Activated naive CD4-positive, alpha-beta T cell treated with anti-CD3 and anti-CD28 coated beads, Interleukin-2, amount 10 ng/mL, durations not matched to agents 7 days and 5 days (primary cell): ENCODE measurements around the gene UGT1A5.

ENCODE experiments used
- CTCF ChIA-PET: fragments of 350-600 bp; sonication (Branson Sonifier 250); formaldehyde crosslinking; loops from one replicate; lab custom pipeline; 2021; ENCODE audit warnings: antibody characterized with exemption; lab: Charles Lee
- DNase-seq: peaks from one replicate; pipeline ENCODE4 v3.0.0-alpha.2; 2020
- H3K27ac Mint-ChIP-seq: one replicate; pipeline ENCODE4 v1.8.0; 2021; ENCODE audit warnings: mild to moderate bottlenecking, moderate library complexity, mixed read lengths
- H3K27me3 Mint-ChIP-seq: one replicate; pipeline ENCODE4 v1.8.0; 2021; ENCODE audit warnings: mild to moderate bottlenecking, mixed read lengths
- H3K36me3 Mint-ChIP-seq: one replicate; pipeline ENCODE4 v1.8.0; 2021; ENCODE audit warnings: mixed read lengths
- H3K4me1 Mint-ChIP-seq: one replicate; pipeline ENCODE4 v1.8.0; 2021; ENCODE audit warnings: mixed read lengths
- H3K4me3 Mint-ChIP-seq: one replicate; pipeline ENCODE4 v1.8.0; 2021; ENCODE audit warnings: mild to moderate bottlenecking, moderate library complexity, mixed read lengths
- H3K9me3 Mint-ChIP-seq: one replicate; pipeline ENCODE4 v1.8.0; 2021; ENCODE audit warnings: mixed read lengths

Gene UGT1A5

DNA sequence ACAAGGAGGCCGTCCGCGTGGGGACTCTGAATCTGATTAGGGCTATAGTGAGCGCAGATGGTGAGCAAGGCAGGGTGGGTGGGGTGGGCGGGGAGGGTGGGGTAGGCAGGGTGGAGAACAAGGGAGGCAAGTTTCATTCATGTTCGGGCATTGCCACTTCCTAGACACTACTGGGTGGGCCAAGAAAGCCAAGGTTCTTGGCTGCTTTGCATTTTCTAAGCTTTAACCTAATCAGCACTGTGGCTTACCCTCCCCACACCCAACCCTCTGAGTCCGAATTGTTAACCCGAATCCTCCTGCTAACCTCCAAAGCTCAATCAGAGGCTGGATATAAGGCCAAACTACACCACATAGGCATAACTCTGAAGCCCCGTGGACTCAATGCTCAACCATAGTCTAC lies 83.5 kb downstream of the UGT1A5 start:
- CTCF ChIA-PET, result no interaction called here
- H3K4me1 Mint-ChIP-seq, result no peaks in the 10 kb centered on the region
- no peak overlapping the region for H3K27ac Mint-ChIP-seq
- H3K27me3 Mint-ChIP-seq, result peaks cover 6% of the 10 kb centered on the region
- no peak for DNase-seq
- no peaks in the 10 kb centered on the region for H3K9me3 Mint-ChIP-seq
- H3K4me3 Mint-ChIP-seq, result no peak overlapping the region
- no peaks in the 10 kb centered on the region for H3K36me3 Mint-ChIP-seq

DNA sequence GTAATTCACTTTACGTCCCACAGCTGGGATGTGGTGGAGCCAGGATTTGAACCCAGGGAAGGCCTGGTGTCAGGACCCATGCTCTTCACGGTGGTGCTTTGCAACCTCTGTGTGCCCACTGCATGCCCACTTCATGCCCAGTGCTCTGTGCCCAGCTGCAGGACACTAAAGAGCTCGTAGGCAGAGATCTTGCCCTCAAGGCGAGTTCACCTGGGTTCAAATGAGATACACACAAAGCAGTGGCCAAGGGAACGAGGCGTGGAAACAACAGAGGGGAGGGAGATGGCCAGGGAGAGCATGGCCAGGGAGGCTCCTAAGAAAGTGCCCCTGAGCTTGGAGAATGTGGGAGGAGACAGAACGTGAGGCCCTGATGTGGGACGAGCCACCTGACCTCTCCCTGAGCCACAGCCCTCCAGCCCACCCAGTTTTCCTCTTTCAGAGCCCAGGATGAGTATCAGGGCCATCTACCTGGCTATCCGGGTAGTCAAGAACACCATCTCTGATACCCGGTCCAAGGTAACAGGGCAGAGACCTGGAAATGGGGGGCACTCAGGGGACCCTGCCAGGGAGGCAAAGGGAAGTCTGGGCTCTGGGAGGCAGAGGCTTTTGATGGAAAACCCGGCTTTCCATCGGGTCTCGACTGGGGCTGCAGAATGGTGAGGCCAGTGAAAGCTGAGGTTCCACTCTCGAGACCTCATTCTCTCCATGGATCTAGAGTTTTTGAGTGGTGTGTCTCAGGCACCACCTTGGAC lies 85.8 kb downstream of the UGT1A5 start:
- H3K27me3 Mint-ChIP-seq, result peaks cover 15% of the 10 kb centered on the region
- H3K4me3 Mint-ChIP-seq, result no peak overlapping the region
- CTCF ChIA-PET, result no interaction called here
- H3K4me1 Mint-ChIP-seq, result no peaks in the 10 kb centered on the region
- no peaks in the 10 kb centered on the region for H3K36me3 Mint-ChIP-seq
- H3K9me3 Mint-ChIP-seq, result no peaks in the 10 kb centered on the region
- no peak overlapping the region for H3K27ac Mint-ChIP-seq
- DNase-seq, result no peak

DNA sequence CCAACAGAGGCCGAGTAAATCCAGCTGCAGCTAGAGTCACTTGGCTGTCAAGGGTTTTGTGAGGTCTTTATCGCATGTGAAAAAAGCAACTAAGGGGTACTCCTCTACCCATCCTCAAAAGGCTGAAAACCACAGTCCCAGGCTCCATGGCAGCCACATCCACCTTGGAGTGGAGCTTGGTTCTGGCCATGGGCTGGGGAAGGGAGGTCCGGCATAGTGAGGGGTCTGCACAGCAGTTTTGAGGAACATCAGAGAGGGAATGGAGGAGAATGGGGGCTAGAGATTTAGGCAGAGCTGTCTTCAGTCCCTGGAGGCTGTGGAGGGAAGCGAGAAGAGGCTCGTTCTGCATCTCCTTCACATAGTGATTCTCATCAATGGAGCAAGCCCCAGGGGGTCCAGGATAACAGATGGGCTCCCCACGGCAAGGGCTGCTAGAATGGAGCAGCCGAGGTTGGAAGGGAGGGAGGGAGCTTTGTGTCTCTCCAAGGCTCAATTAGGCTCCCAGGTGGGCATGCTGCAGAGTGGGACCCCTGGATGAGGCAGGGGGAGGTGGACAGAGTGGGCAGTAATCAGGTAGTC lies 86.5 kb downstream of the UGT1A5 start:
- no peaks in the 10 kb centered on the region for H3K9me3 Mint-ChIP-seq
- H3K4me3 Mint-ChIP-seq, result no peak overlapping the region
- H3K27ac Mint-ChIP-seq, result no peak overlapping the region
- H3K36me3 Mint-ChIP-seq, result no peaks in the 10 kb centered on the region
- peak; percentile 9 for DNase-seq
- H3K27me3 Mint-ChIP-seq, result peaks cover 21% of the 10 kb centered on the region
- CTCF ChIA-PET, result no interaction called here
- H3K4me1 Mint-ChIP-seq, result no peaks in the 10 kb centered on the region

DNA sequence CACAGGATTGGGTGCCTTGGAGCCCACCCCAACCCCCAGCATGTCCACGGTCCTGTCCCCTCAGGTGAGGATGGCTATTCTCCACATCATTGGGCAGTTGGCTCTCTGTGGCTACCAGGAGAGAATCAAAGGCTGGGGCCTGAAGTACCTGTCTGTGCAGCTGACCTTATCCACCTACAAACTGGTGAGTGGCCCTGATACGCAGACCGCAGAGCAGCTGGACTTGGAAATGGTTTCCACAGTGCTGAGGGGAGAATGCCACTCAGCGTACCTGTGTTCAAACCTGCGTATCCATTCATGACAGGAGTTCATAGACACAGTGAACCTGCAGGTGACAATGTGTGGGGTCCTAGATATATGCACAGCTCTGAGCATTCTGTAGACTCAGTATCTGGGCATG lies 87.0 kb downstream of the UGT1A5 start:
- H3K36me3 Mint-ChIP-seq, result no peaks in the 10 kb centered on the region
- peak; percentile 2 for DNase-seq
- CTCF ChIA-PET, result no interaction called here
- peaks cover 27% of the 10 kb centered on the region for H3K27me3 Mint-ChIP-seq
- no peaks in the 10 kb centered on the region for H3K9me3 Mint-ChIP-seq
- no peak overlapping the region for H3K4me3 Mint-ChIP-seq
- no peaks in the 10 kb centered on the region for H3K4me1 Mint-ChIP-seq
- no peak overlapping the region for H3K27ac Mint-ChIP-seq

DNA sequence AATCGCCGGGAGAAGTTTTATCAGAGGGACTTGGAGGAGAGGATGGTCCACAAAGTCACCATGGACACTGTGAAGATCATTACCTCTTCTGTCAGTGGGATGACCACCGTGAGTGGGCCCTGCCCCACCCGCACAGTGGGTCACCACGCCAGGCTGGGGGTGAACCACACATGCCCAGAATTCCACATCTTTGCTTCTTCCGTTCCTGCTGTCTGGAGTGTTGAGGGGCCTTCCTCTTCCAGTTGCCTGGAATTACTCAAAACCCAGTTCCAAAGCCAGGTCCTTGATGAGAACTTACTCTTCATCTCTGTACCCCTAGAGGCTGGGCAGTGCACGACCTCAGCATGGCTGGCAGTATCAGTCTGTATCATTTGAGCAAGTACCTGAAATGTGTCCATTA lies 87.5 kb downstream of the UGT1A5 start:
- H3K4me1 Mint-ChIP-seq, result no peaks in the 10 kb centered on the region
- CTCF ChIA-PET, result no interaction called here

DNA sequence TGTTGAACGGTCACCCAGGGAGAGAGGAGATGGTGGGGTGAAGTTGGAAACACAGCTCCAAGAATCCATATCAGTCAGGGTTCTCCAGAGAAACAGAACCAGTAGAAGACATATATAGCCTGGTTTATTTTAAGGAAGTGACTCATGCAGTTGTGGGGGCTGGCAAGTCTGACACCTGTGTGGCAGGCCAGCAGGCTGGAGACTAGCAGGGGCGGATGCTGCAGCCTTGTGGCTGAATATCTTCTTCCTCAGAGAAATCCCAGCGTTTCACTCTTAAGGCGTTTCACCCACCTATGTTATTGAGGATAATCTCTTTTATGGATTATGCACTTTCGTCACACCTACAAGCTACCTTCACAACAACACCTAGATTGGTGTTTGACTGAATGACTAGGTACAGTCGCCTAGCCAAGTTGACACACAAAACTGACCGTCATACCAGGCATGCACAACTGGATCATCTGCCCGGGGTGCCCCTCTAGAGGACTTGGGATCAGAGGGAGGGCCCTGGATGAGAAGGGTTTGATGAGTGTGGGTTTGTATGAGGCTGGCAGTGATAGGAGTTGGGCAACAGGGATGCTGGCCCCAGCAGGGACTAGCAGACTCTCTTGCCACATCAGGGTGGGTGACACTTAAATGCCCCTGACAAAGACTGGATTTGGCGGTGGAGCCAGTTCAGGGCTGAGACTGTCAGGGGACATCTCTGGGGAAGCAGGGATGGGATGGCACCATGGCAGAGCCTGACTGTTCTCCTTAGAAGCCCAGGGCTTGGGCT lies 88.8 kb downstream of the UGT1A5 start:
- DNase-seq, result peak; percentile 34
- peaks cover 32% of the 10 kb centered on the region for H3K27me3 Mint-ChIP-seq
- no peaks in the 10 kb centered on the region for H3K36me3 Mint-ChIP-seq
- H3K4me1 Mint-ChIP-seq, result no peaks in the 10 kb centered on the region
- no peak overlapping the region for H3K27ac Mint-ChIP-seq
- CTCF ChIA-PET, result no interaction called here
- no peak overlapping the region for H3K4me3 Mint-ChIP-seq
- no peaks in the 10 kb centered on the region for H3K9me3 Mint-ChIP-seq

More for the DNA sequence above, 87.5 kb downstream of the UGT1A5 start:
- no peaks in the 10 kb centered on the region for H3K9me3 Mint-ChIP-seq
- H3K27me3 Mint-ChIP-seq, result peaks cover 32% of the 10 kb centered on the region
- no peak overlapping the region for H3K4me3 Mint-ChIP-seq
- DNase-seq, result peak; percentile 2
- no peak overlapping the region for H3K27ac Mint-ChIP-seq
- no peaks in the 10 kb centered on the region for H3K36me3 Mint-ChIP-seq

DNA sequence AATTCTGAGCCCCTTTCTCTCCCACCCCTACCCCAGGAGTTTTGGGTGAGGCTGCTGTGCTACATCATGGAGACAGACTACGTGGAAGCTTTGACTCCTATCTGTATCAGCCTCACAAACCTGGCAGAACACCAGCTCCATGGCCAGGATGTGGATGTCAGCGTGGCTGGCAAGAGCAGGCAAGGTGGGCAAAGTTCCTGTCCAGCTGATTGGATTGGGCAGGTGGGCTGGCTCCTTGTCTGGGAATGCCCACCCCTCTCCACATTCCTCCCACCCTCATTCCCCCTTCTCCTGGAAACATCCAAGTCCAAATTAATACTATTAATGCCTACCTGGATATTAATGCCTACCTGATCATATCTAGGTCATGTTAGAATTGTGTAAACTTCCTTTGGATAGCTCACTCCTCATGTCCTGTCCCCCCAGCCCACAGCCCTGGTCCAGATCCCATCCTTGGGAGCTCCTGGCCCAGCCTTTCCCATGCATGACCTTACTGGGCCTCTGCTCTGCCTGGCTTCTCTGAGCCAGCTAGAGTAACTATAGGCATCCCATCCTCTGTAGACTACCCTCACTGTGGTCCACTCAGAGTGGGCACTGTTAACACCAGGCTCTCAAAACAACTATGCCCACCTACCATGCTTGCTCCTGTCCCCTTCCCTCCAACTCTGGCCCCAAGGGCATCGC lies 89.6 kb downstream of the UGT1A5 start:
- no peak overlapping the region for H3K4me3 Mint-ChIP-seq
- H3K9me3 Mint-ChIP-seq, result no peaks in the 10 kb centered on the region
- no peaks in the 10 kb centered on the region for H3K4me1 Mint-ChIP-seq
- H3K27ac Mint-ChIP-seq, result no peak overlapping the region
- DNase-seq, result peak; percentile 8
- CTCF ChIA-PET, result no interaction called here
- peaks cover 32% of the 10 kb centered on the region for H3K27me3 Mint-ChIP-seq
- H3K36me3 Mint-ChIP-seq, result no peaks in the 10 kb centered on the region

DNA sequence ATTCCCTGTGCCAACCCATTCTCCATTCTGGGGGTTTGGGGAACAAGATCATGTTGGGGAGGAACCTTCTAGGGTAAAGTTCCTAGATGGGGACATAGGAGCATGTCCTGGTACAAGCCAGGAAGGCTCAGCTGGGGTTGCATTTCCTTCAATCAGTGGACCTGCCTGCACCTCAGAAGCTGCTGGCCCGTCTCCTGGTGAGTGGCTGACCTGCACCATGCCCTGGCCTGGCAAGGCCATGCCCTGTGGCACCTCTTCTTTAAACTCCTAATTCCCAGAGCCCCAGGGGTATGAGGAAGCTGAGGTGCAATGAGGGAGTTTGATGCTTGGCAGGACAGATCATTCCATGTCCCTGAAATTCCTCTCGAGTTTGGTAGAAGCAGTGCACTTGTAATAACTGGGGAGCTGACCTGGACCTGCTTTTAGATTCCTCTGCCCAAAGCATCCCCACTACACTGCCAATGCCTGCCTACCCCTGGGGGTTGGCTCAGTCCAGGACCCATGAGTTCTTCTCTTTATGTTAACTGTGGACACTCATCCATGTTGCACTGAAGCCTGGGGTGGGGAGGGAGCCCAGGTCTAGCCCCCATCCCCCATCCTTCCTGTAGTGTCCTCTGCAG lies 90.7 kb downstream of the UGT1A5 start:
- Mint-ChIP-seq H3K4me3 (no peak overlapping the region), H3K9me3 (no peaks in the 10 kb centered on the region), H3K4me1 (no peaks in the 10 kb centered on the region), H3K27ac (no peak overlapping the region), H3K27me3 (peaks cover 32% of the 10 kb centered on the region), H3K36me3 (no peaks in the 10 kb centered on the region)
- DNase-seq, result peak; percentile 7
- CTCF ChIA-PET, result no interaction called here

DNA sequence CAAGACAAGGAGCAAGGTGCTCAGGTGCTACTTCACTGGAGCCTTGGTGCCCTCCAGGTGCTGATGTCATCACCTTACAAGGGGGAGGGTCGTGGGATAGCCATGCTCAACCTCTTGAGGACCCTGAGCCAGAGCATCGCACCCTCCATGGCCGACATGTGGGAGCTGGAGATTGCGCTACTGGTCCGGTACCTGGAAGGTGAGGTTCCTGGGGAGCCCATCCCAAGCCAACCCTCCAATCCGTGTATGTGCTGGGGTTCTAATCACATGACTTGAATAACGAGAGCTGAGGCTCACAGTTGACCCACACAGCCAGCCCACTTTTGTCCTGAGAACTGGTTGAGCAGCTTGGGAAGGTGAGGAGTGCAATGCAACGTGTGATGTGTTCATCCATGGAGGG lies 91.3 kb downstream of the UGT1A5 start:
- H3K4me1 Mint-ChIP-seq, result no peaks in the 10 kb centered on the region
- H3K36me3 Mint-ChIP-seq, result no peaks in the 10 kb centered on the region
- peaks cover 29% of the 10 kb centered on the region for H3K27me3 Mint-ChIP-seq
- DNase-seq, result peak; percentile 8
- H3K27ac Mint-ChIP-seq, result no peak overlapping the region
- no peaks in the 10 kb centered on the region for H3K9me3 Mint-ChIP-seq
- no peak overlapping the region for H3K4me3 Mint-ChIP-seq
- CTCF ChIA-PET, result no interaction called here

DNA sequence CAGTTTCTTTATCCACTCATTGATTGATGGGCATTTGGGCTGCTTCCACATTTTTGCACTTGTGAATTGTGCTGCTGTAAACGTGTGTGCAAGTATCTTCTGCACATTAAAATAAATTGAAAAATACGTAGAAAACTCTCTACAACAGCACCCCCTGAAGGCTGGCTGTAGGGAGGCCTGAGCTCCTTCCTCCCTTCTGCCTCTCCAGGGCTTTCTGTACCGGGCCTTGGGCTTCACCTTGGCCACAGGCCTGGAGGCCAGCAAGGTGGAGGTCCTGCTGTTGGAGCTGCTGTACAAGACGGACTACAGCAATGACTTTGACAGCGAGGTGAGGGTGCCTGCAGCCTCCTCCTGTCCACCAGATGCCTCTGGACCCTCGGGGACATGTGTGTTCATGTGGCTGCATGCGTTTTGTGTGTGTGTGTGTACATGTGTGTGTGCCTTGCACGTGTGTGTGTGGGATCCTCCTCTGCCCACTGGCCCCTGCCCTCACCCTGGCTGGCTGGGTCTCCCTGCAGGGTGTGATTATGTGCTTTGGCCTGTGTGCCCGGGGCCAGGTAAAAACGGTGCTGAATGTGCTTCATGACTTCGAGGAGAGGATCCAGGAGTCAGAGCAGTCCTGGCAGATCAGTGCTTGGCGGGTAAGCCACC lies 94.6 kb downstream of the UGT1A5 start:
- CTCF ChIA-PET, result no interaction called here
- Mint-ChIP-seq H3K36me3 (no peaks in the 10 kb centered on the region), H3K27ac (no peak overlapping the region), H3K4me3 (no peak overlapping the region), H3K9me3 (no peaks in the 10 kb centered on the region), H3K27me3 (peaks cover 40% of the 10 kb centered on the region), H3K4me1 (no peaks in the 10 kb centered on the region)
- peak; percentile 15 for DNase-seq

DNA sequence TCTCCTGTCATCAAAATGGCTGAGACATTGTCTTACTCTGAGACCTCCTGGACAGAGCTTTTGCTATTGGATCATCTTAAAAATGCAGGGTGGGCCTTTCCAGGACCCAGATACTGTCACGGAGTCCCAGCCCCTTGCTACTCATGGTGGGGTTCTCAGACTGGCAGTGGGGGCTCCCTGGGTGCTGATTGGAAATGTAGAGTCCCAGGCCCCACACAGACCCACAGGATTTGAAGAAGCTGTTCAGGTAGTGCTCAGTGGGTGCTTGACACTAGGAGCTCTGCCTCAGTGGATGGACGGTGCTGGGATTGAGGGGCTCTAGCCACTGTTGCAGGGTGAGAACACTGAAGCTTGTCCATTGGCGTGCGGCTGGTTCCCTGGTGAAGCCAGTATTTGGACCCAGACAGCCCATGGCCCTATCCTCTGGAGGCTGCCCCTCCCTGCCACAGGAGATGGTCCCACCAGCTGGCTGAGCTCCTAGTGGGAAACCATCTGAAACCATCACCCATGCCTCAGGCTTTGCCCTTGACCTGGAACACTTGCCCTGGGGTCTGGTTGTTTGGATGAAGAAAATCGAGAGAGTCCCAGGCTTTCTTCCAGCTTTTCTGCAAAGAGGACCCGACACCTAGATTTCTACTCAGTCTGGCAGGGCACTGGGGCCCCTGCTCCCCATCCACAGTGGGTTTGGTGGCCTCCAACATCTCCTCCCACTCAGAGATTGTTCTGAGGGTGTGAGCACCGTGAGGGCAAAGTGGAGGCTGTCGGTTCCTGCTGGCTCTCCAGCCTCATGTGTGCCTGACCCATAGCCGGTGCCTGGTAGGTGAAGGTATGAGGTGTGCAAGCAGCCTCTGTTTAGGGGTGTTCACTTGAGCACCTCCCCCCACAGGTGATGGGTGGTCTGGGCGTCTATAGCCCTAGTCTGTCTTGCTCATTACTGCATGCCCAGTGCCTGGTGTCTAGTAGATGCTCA lies 95.5 kb downstream of the UGT1A5 start:
- no peak overlapping the region for H3K27ac Mint-ChIP-seq
- no peaks in the 10 kb centered on the region for H3K4me1 Mint-ChIP-seq
- no peaks in the 10 kb centered on the region for H3K36me3 Mint-ChIP-seq
- H3K9me3 Mint-ChIP-seq, result no peaks in the 10 kb centered on the region
- peaks cover 34% of the 10 kb centered on the region for H3K27me3 Mint-ChIP-seq
- CTCF ChIA-PET, result no interaction called here
- H3K4me3 Mint-ChIP-seq, result no peak overlapping the region
- peak; percentile 6 for DNase-seq

DNA sequence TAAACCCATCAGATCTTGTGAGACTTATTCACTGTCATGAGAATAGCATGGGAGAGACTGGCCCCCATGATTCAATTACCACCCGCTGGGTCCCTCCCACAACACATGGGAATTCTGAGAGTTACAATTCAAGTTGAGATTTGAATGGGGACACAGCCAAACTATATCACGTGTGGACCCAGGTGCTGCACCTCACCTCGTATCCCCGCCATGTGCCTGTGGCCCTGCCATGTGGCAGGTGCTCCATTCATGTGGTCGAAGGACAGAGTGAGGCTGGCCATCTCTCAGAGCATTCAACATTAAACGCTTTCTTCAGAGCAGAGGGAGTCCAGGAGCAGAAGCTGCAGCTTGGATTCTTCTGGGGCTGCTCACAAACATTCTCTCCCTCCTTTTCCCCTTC lies 97.7 kb downstream of the UGT1A5 start:
- Mint-ChIP-seq H3K27me3 (peaks cover 31% of the 10 kb centered on the region), H3K4me1 (no peaks in the 10 kb centered on the region), H3K36me3 (no peaks in the 10 kb centered on the region), H3K4me3 (no peak overlapping the region), H3K9me3 (no peaks in the 10 kb centered on the region), H3K27ac (no peak overlapping the region)
- CTCF ChIA-PET, result no interaction called here
- DNase-seq, result peak; percentile 12

DNA sequence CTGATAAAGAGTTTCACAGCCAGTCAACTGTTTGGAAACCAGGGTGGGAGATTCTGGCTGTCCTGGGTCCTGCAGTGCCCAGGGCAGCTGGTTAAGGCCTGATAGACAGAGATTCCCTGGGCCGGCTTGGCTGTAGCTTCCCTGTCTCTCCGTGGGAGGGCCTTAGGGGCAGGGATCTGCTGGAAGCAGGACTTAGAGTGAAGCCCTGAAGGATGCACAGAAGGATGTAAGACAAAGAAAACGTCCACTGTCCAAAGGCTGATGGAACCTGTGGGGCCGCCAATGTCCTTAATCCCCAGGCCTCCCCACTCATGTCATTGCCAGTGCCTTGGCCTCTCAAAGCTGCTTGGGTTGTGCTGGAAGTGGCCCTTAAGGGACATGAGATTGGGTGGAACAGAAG lies 98.4 kb downstream of the UGT1A5 start:
- H3K4me3 Mint-ChIP-seq, result no peak overlapping the region
- no peaks in the 10 kb centered on the region for H3K9me3 Mint-ChIP-seq
- no peak for DNase-seq
- peaks cover 31% of the 10 kb centered on the region for H3K27me3 Mint-ChIP-seq
- no peaks in the 10 kb centered on the region for H3K4me1 Mint-ChIP-seq
- no peak overlapping the region for H3K27ac Mint-ChIP-seq
- H3K36me3 Mint-ChIP-seq, result no peaks in the 10 kb centered on the region
- CTCF ChIA-PET, result no interaction called here
